Left ventricle myocardium inferior (tissue), 1 donor: Measurements from ENCODE around the gene COLEC11. TPM values are rescaled to one million over a fixed set of nuclear protein-coding genes. Genes with fewer than 3 reads are reported as not detected.

ENCODE experiments used
- DNase-seq: peaks from one replicate; pipeline ENCODE4 v3.0.0-alpha.2; 2020
- H3K27ac ChIP-seq: fragments of 200-600 bp; replicated peaks from 2 replicates; pipeline ENCODE4 v1.8.0; 2021
- H3K27me3 ChIP-seq: fragments of 200-600 bp; 2 replicates; pipeline ENCODE4 v1.8.0; 2021; ENCODE audit warnings: low read depth
- H3K36me3 ChIP-seq: fragments of 200-600 bp; 2 replicates; pipeline ENCODE4 v1.8.0; 2021
- H3K4me1 ChIP-seq: fragments of 200-600 bp; 2 replicates; pipeline ENCODE4 v1.8.0; 2021
- H3K4me3 ChIP-seq: fragments of 200-600 bp; 2 replicates; pipeline ENCODE4 v1.8.0; 2021; ENCODE audit warnings: mild to moderate bottlenecking, moderate library complexity
- H3K9me3 ChIP-seq: fragments of 200-600 bp; replicated peaks from 2 replicates; pipeline ENCODE4 v1.8.0; 2021
- CTCF ChIP-seq: fragments of 200-600 bp; IDR thresholded peaks from 2 replicates; pipeline ENCODE4 v1.8.0; 2021; ENCODE audit warnings: antibody characterized with exemption, mild to moderate bottlenecking, borderline replicate concordance
- intact Hi-C: fragments of 100-400 bp; cut with micrococcal nuclease; formaldehyde crosslinking; loops from one replicate; pipeline ENCODE4 v1.11.0; 2022
- total RNA-seq: library from RNA; stranded (reverse); fragmentation: NEBNext Ultra II Directional; extraction: Animal tissue kit (Norgen Biotek cat#: 25700); gene quantifications from one replicate; pipeline ENCODE4 v1.2.1, GENCODE V29; 2021
- donor health status: DM: no; HTN: yes; CAD: no; lungs with severe emphysema.

COLEC11 gene
- total RNA-seq, 1 donor from 2014 or later = 4.9 TPM

DNA sequence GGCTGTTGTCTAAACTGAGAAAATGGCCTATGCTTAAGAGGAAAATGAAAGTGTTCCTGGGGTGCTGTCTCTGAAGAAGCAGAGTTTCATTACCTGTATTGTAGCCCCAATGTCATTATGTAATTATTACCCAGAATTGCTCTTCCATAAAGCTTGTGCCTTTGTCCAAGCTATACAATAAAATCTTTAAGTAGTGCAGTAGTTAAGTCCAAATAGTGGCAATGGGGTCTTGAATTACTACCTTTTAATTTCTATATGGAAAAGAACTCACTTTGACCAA, 49.3 kb downstream of the COLEC11 start:
- H3K27me3 ChIP-seq = no peaks in the 10 kb centered on the region
- TF ChIP-seq CTCF = no peak
- no peak overlapping the region for H3K4me3 ChIP-seq
- H3K27ac ChIP-seq = no peak overlapping the region
- no peaks in the 10 kb centered on the region for H3K36me3 ChIP-seq
- no peak for DNase-seq
- no peaks in the 10 kb centered on the region for H3K9me3 ChIP-seq
- intact Hi-C loops = no loop called here
- no peaks in the 10 kb centered on the region for H3K4me1 ChIP-seq

GRCh38 chr2:3644891-3645605, 50.1 kb downstream of the COLEC11 start:
- no peak for TF ChIP-seq CTCF
- DNase-seq = no peak
- Histone ChIP-seq H3K9me3 (no peaks in the 10 kb centered on the region), H3K4me3 (no peak overlapping the region), H3K27ac (no peak overlapping the region), H3K4me1 (no peaks in the 10 kb centered on the region), H3K36me3 (no peaks in the 10 kb centered on the region), H3K27me3 (no peaks in the 10 kb centered on the region)
- intact Hi-C loops = no loop called here

DNA sequence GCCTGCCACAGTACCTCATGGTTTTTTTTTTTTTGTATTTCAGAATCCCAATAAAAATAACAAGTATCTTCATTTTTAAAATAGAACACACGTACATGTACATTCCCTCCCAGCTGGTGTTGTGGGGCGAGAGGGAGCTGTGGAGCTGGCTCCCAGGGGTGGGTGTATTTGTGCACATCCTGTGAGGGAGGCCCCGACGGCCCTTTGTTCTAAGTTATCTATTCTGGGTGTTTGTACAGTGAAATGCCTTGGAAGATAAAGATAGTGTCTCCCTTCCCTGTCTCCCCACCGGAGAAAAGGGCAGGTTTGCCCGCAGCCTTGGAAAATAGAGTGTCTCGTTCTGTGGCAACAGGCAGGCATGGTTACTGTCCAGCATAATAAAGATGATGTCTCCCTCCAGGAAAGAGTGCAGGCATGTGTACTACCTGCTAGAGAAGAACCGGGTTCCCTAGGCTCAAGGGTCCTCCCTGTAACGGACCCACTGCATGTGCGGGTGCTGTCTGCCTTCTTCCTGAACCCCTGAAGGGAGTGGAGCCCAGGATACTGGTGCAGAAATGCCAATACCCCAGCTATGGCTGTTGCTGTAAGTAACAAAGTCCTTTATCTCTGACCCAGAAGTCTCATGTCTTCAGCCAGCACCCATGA, 51.0 kb downstream of the COLEC11 start:
- TF ChIP-seq CTCF = no peak
- H3K4me1 ChIP-seq = peaks cover 5% of the 10 kb centered on the region
- H3K9me3 ChIP-seq = no peaks in the 10 kb centered on the region
- DNase-seq = no peak
- H3K4me3 ChIP-seq = no peak overlapping the region
- no peaks in the 10 kb centered on the region for H3K27me3 ChIP-seq
- H3K36me3 ChIP-seq = no peaks in the 10 kb centered on the region
- intact Hi-C loops = no loop called here
- no peak overlapping the region for H3K27ac ChIP-seq

- no peaks in the 10 kb centered on the region for H3K9me3 ChIP-seq
- H3K36me3 ChIP-seq = no peaks in the 10 kb centered on the region
- intact Hi-C loops = no loop called here
- H3K4me3 ChIP-seq = no peak overlapping the region
- no peak overlapping the region for H3K27ac ChIP-seq
- DNase-seq = no peak
- no peaks in the 10 kb centered on the region for H3K27me3 ChIP-seq
- peaks cover 8% of the 10 kb centered on the region for H3K4me1 ChIP-seq
- TF ChIP-seq CTCF = no peak
These were observed 51.5 kb downstream of the COLEC11 start for GRCh38 chr2:3646446-3646845.

GRCh38 chr2:3647246-3647645, 52.3 kb downstream of the COLEC11 start:
- intact Hi-C loops = no loop called here

More at GRCh38 chr2:3647246-3647645, 52.3 kb downstream of the COLEC11 start:
- no peaks in the 10 kb centered on the region for H3K36me3 ChIP-seq
- no peak overlapping the region for H3K4me3 ChIP-seq
- TF ChIP-seq CTCF = no peak
- no peak for DNase-seq
- H3K9me3 ChIP-seq = no peaks in the 10 kb centered on the region
- no peaks in the 10 kb centered on the region for H3K27me3 ChIP-seq
- no peak overlapping the region for H3K27ac ChIP-seq
- peaks cover 16% of the 10 kb centered on the region for H3K4me1 ChIP-seq
